ENCODE data around the gene MYO15A.

DNA sequence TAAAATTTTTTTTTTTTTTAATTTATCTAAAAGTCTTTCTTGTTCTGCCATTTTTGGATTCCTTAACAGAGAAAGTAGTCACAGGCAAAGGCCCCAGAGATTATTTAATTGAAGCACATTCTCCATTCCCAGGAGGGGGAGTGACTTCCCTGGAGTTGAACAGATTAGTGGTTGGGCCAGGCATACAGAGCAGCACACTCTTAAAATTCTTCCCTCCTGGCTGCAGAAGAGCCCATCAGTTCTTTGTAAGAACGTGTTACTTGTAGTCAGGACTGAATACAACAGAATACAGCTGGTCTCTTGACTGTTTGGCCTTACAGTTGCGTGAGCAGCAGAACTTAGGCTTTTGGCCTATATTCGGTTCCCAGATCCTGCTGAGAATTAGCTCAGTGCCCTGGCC lies 76.8 kb downstream of the MYO15A start:
- TF ChIP-seq CTCF (IDR thresholded peaks at IDR 0.05) (no peak), POLR2A (IDR thresholded peaks at IDR 0.05) (no peak), EP300 (IDR thresholded peaks at IDR 0.05) (no peak)
